Measurements from ENCODE around the gene UBE2D3.

DNA sequence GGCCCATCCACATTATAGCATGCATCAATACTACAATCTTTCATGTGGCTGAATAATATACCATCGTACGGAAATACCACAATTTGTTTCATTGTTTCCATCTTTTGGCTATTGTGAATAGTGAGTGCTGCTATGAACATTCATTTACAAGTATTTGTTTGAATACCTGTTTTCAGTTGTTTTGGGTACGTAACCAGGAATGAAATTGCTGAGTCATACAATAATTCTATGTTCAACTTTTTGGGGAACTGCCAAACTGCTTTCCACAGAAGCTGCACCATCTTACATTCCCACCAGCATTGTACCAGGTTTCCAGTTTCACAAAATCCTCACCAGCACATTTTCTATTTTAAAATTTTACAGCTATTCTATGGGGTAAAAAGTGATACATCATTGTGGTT lies 38.0 kb downstream of the UBE2D3 start:
- TF ChIP-seq, protein P1, sequence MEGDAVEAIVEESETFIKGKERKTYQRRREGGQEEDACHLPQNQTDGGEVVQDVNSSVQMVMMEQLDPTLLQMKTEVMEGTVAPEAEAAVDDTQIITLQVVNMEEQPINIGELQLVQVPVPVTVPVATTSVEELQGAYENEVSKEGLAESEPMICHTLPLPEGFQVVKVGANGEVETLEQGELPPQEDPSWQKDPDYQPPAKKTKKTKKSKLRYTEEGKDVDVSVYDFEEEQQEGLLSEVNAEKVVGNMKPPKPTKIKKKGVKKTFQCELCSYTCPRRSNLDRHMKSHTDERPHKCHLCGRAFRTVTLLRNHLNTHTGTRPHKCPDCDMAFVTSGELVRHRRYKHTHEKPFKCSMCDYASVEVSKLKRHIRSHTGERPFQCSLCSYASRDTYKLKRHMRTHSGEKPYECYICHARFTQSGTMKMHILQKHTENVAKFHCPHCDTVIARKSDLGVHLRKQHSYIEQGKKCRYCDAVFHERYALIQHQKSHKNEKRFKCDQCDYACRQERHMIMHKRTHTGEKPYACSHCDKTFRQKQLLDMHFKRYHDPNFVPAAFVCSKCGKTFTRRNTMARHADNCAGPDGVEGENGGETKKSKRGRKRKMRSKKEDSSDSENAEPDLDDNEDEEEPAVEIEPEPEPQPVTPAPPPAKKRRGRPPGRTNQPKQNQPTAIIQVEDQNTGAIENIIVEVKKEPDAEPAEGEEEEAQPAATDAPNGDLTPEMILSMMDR (IDR thresholded peaks at IDR 0.05), result no peak
- TF ChIP-seq POLR2A (IDR thresholded peaks at IDR 0.05), result no peak

Data from esophagus squamous epithelium (tissue), 4 donors.